ENCODE data around the gene DYDC2. TPM values are rescaled to one million over a fixed set of nuclear protein-coding genes. Genes with fewer than 3 reads are reported as not detected.

DYDC2 gene
- total RNA-seq, 1 experiment from 2014 or later, result 1.9 TPM

DNA sequence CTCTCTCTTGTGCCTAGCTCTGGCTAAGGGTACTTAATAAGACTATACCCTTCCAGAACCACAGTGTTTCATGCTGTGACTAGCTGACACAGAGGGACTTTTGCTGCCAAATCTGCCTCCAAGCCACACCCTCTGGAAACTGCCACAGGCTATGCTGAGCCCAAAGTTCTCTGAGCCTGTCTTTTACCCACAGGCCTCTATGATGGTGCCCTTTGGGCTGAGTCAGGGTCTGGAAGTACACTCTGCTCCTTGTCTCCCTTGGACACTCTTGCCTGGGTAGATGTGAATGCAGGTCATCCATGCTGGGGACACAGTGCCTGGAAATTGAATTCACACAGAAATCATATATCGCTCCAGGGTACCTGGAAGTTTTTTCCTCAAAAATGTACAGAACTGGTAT lies 22.6 kb upstream of the DYDC2 start:
- ChIA-PET POLR2A (no interaction called here), CTCF (no interaction called here)
- DNase-seq (ENCODE audit: low spot score), result no peak
- Mint-ChIP-seq H3K36me3 (no peaks in the 10 kb centered on the region), H3K27ac (no peak overlapping the region), H3K4me3 (no peak overlapping the region), H3K27me3 (ENCODE audit: low read depth) (no peaks in the 10 kb centered on the region), H3K9me3 (no peaks in the 10 kb centered on the region), H3K4me1 (no peaks in the 10 kb centered on the region)
- TF ChIP-seq, protein P1, sequence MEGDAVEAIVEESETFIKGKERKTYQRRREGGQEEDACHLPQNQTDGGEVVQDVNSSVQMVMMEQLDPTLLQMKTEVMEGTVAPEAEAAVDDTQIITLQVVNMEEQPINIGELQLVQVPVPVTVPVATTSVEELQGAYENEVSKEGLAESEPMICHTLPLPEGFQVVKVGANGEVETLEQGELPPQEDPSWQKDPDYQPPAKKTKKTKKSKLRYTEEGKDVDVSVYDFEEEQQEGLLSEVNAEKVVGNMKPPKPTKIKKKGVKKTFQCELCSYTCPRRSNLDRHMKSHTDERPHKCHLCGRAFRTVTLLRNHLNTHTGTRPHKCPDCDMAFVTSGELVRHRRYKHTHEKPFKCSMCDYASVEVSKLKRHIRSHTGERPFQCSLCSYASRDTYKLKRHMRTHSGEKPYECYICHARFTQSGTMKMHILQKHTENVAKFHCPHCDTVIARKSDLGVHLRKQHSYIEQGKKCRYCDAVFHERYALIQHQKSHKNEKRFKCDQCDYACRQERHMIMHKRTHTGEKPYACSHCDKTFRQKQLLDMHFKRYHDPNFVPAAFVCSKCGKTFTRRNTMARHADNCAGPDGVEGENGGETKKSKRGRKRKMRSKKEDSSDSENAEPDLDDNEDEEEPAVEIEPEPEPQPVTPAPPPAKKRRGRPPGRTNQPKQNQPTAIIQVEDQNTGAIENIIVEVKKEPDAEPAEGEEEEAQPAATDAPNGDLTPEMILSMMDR (IDR thresholded peaks at IDR 0.05), result no peak
- TF ChIP-seq PRRX2 (CRISPR knock-in tag; IDR thresholded peaks at IDR 0.05) (no peak), CBFB (CRISPR knock-in tag; IDR thresholded peaks at IDR 0.05; ENCODE audit: low read depth) (no peak), SP1 (CRISPR knock-in tag; conservative IDR thresholded peaks at IDR 0.05) (no peak), GABPB1 (CRISPR knock-in tag; IDR thresholded peaks at IDR 0.05) (no peak), ZNF263 (CRISPR knock-in tag; IDR thresholded peaks at IDR 0.05; ENCODE audit: low read depth) (no peak), ZBTB21 (CRISPR knock-in tag; IDR thresholded peaks at IDR 0.05; ENCODE audit: borderline replicate concordance) (no peak), CREB1 (CRISPR knock-in tag; IDR thresholded peaks at IDR 0.05) (no peak), NR3C1 (CRISPR knock-in tag; conservative IDR thresholded peaks at IDR 0.05; ENCODE audit: low read depth) (no peak), HMGA2 (CRISPR knock-in tag; IDR thresholded peaks at IDR 0.05) (no peak), NFYB (CRISPR knock-in tag; conservative IDR thresholded peaks at IDR 0.05; ENCODE audit: low read depth) (no peak), ZNF416 (CRISPR knock-in tag; IDR thresholded peaks at IDR 0.05) (no peak), ELF4 (CRISPR knock-in tag; IDR thresholded peaks at IDR 0.05; ENCODE audit: low read depth) (no peak), TP53 (CRISPR knock-in tag; IDR thresholded peaks at IDR 0.05) (no peak)
- TF ChIP-seq, protein P2, sequence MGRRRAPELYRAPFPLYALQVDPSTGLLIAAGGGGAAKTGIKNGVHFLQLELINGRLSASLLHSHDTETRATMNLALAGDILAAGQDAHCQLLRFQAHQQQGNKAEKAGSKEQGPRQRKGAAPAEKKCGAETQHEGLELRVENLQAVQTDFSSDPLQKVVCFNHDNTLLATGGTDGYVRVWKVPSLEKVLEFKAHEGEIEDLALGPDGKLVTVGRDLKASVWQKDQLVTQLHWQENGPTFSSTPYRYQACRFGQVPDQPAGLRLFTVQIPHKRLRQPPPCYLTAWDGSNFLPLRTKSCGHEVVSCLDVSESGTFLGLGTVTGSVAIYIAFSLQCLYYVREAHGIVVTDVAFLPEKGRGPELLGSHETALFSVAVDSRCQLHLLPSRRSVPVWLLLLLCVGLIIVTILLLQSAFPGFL (CRISPR knock-in tag; IDR thresholded peaks at IDR 0.05; ENCODE audit: borderline replicate concordance), result no peak
- TF ChIP-seq, protein P3, sequence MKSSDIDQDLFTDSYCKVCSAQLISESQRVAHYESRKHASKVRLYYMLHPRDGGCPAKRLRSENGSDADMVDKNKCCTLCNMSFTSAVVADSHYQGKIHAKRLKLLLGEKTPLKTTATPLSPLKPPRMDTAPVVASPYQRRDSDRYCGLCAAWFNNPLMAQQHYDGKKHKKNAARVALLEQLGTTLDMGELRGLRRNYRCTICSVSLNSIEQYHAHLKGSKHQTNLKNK (CRISPR knock-in tag; IDR thresholded peaks at IDR 0.05), result no peak
- TF ChIP-seq, protein P4, sequence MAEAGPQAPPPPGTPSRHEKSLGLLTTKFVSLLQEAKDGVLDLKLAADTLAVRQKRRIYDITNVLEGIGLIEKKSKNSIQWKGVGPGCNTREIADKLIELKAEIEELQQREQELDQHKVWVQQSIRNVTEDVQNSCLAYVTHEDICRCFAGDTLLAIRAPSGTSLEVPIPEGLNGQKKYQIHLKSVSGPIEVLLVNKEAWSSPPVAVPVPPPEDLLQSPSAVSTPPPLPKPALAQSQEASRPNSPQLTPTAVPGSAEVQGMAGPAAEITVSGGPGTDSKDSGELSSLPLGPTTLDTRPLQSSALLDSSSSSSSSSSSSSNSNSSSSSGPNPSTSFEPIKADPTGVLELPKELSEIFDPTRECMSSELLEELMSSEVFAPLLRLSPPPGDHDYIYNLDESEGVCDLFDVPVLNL (CRISPR knock-in tag; IDR thresholded peaks at IDR 0.05; ENCODE audit: borderline replicate concordance, low read depth), result no peak
- TF ChIP-seq, protein P5, sequence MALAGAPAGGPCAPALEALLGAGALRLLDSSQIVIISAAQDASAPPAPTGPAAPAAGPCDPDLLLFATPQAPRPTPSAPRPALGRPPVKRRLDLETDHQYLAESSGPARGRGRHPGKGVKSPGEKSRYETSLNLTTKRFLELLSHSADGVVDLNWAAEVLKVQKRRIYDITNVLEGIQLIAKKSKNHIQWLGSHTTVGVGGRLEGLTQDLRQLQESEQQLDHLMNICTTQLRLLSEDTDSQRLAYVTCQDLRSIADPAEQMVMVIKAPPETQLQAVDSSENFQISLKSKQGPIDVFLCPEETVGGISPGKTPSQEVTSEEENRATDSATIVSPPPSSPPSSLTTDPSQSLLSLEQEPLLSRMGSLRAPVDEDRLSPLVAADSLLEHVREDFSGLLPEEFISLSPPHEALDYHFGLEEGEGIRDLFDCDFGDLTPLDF (CRISPR knock-in tag; IDR thresholded peaks at IDR 0.05), result no peak
- TF ChIP-seq, protein P6, sequence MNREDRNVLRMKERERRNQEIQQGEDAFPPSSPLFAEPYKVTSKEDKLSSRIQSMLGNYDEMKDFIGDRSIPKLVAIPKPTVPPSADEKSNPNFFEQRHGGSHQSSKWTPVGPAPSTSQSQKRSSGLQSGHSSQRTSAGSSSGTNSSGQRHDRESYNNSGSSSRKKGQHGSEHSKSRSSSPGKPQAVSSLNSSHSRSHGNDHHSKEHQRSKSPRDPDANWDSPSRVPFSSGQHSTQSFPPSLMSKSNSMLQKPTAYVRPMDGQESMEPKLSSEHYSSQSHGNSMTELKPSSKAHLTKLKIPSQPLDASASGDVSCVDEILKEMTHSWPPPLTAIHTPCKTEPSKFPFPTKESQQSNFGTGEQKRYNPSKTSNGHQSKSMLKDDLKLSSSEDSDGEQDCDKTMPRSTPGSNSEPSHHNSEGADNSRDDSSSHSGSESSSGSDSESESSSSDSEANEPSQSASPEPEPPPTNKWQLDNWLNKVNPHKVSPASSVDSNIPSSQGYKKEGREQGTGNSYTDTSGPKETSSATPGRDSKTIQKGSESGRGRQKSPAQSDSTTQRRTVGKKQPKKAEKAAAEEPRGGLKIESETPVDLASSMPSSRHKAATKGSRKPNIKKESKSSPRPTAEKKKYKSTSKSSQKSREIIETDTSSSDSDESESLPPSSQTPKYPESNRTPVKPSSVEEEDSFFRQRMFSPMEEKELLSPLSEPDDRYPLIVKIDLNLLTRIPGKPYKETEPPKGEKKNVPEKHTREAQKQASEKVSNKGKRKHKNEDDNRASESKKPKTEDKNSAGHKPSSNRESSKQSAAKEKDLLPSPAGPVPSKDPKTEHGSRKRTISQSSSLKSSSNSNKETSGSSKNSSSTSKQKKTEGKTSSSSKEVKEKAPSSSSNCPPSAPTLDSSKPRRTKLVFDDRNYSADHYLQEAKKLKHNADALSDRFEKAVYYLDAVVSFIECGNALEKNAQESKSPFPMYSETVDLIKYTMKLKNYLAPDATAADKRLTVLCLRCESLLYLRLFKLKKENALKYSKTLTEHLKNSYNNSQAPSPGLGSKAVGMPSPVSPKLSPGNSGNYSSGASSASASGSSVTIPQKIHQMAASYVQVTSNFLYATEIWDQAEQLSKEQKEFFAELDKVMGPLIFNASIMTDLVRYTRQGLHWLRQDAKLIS (CRISPR knock-in tag; IDR thresholded peaks at IDR 0.05; ENCODE audit: borderline replicate concordance), result no peak
- no peak for ATAC-seq
